HEK293T (cell line): ENCODE results near the gene MRC1.

ENCODE experiments used
- ARNT ChIP-seq: fragments of 450-650 bp; IDR thresholded peaks from 2 replicates; pipeline ENCODE4 v1.6.1; 2017; ENCODE audit warnings: mild to moderate bottlenecking
- FOXA1 ChIP-seq: fragments of 450-650 bp; IDR thresholded peaks from 2 replicates; pipeline ENCODE4 v1.6.1; 2016; ENCODE audit warnings: mild to moderate bottlenecking
- SP1 ChIP-seq: fragments of 450-650 bp; IDR thresholded peaks from 2 replicates; pipeline ENCODE4 v1.6.1; 2017
- TF ChIP-seq, protein P1 (sequence below): fragments of 450-650 bp; IDR thresholded peaks from 2 replicates; pipeline ENCODE4 v1.6.1; 2016

DNA sequence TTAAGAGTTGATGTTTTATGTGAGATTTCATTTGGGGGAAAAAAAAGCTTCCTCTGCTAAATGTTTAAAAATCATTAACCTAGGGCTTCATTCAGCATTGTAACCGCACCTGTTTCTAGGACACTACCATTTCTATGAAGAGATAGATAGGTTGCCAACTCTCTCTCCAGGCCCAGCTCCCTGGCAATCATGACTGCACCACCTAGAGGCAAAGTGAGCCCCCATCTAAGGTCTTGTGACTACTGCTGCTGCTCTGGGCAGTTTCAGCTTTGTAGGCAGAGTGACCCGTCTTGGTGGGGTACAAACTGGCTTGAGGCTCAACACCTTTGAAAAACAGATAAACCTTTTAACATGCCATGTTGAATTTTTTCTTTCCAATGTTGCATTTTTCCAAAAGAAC is 27.3 kb upstream of the MRC1 start:
- TF ChIP-seq, protein P1, sequence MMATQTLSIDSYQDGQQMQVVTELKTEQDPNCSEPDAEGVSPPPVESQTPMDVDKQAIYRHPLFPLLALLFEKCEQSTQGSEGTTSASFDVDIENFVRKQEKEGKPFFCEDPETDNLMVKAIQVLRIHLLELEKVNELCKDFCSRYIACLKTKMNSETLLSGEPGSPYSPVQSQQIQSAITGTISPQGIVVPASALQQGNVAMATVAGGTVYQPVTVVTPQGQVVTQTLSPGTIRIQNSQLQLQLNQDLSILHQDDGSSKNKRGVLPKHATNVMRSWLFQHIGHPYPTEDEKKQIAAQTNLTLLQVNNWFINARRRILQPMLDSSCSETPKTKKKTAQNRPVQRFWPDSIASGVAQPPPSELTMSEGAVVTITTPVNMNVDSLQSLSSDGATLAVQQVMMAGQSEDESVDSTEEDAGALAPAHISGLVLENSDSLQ = no peak
- no peak for TF ChIP-seq SP1
- TF ChIP-seq FOXA1 = no peak
- no peak for TF ChIP-seq ARNT
